HG03439 (cell line): ENCODE data around the gene ITIH4.

ENCODE experiments used
- ATAC-seq: cut with Tn5 transposase; IDR thresholded peaks from one replicate; pipeline ENCODE4 v1.9.1; 2021; ENCODE audit warnings: mild to moderate bottlenecking, moderate library complexity; ENCODE audit not compliant: unreplicated experiment

ITIH4 gene

DNA sequence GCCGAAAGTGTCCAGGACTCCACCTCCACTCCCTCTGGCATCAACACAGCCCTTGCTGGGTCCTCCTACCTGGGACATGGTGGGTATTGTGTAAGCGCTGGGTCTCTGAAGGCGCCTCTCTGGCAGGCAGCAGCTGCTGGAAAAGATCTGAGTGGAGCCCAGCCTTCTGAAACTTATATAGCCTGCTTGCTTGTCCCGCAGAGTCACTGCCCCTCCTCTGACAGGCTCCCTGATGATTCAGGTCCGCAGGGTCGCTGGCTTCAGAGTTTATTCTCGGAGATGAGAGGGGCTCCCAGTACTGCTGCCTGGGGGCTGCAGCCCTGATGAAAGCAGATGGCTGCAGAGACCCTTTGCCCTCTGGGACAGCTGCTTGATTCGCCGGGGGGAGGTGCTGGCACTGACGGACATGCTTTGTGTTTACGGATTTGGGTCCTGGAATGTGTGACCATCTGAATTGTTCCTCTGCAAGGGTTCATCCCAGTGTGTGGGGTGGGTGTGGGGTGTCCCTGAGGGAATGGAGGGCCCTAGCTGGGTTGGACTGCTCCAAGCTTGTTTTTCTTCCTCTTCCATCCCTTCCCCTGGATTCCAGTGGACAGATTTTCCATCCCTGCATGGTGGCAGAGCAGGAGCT, 4.5 kb upstream of the ITIH4 start, which contains the start of gene MUSTN1:
Gene MUSTN1 (minus strand): TSS at position 149 of the 631 bp plus-strand sequence. CDS start 71 bp downstream, at position 78.
- no peak for ATAC-seq

DNA sequence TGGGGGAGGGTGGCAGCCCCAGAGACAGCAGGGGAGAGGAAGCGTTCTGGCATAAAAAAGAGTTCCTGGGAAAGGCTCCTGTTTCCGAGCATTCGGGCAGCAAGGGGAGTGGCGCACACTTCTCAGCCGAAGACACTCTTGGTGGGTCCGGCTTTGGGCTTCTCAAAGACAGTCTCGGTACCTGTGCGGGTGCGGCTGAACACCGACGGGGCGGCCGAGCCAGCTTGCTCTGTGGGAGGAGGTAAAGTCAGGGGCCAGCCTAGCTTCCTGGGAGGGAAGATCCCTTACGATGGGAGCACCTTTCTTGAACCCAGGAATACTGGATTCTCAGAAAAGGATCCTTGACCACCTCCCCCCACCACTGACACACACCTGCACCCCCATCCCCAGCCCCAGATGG, 2.7 kb upstream of the ITIH4 start:
- ATAC-seq, result no peak

DNA sequence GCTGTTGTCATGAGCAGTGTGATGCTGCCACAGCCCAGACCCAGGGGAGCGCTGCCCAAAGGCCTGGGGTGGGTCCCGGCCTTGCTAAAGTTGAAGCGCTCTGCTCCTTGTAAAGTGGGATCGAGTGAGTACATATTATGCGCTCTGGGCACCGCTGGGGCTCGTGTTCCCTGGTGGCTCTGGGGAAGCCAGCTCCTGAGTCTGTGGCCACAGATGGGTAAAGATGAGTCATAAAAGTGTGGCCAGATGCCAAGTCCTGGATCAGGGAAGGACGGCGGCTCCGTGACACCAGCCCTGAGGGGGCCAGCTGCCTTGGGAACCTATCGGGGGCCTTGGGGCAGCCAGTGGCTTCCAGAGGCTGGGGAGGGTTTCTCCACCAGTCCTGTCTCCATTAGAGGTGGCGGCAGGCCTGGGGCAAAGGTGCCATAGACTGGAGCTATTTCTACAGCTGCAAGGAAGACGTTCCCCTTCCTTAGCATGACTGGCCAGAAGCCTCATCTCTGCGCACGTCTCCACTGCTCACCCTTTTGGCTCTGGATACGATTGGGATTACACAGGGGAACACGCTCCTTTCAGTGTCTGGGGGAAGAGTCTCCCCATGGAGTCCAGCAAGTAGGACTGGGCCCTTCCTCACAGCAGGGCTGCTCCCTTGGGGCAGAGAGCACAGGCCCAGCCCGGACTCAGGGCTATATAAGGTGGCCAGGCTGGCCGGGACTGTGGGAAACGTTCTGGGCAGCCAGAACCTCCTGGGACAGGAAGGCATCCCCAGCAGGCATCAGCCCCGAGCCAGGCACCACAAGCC, 1.2 kb upstream of the ITIH4 start:
- no peak for ATAC-seq

DNA sequence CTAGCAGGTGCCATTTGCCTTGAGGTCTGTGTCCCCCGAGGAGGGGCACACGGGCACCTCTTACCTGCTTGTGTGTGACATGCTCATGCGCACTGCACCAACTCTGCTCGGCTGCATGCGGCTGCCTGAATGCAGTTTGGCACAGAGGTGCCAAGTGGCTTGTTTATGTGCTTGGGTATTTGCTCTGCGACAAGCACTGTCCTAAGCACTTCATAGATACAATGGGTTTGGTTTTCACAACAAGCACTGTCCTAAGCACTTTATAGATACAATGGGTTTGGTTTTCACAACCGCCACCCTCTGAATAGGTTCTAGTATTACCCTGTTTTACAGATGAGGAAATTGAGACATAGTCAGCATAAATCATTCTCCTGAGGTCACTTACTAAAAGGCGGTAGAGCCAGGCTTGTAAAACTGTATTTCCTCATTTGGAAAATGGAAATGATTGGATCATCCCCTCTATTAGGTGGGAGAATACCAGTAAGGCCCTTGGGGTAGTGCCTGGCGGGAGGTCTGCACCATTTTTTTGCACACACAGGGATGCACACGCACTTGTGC, 487 bp downstream of the ITIH4 start:
- ATAC-seq, result no peak

DNA sequence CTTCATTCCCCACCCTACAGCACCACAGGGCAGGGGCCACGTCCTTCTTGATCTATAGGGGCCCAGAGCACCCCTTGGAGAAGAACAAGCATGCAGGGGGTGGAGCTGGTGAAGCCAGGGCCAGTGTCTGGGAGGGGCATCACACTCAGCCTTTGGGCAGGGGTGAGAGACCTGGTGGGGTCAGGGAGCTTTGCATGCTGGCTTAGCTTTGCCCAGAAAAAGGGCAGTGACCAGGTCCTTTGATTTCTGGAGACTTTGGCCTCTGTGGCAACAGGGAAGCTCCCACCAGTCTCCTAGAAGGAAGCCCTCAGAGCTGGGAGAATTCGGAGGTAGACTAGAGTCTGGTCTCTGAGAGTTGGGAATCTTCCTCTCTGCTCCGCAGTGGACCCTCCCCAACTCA, 990 bp downstream of the ITIH4 start:
- no peak for ATAC-seq

DNA sequence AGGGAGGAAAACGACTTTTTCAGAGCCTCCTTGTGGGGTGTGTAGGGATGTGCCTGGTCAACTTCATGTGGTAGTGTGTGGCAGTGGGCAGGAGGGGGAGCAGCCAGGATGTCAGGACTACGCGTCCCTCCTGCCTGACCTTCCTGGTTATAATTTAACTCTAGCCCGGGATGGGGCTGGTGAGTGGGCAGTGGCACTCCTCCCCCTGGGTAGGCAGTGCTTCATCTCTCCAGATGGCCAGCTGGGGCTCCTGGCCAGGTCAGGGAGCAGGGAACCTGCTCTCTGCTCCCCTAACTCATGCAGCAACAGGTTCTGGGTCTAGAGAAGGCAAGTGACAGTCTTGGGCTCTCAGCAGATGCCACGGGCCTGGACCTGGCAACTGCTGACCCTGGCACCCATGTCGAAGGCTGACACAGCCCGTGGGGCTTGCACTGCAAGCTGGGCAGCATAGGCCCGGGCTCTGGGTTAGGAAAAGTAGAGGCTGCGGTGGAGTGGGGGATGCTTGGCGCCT, 2.6 kb downstream of the ITIH4 start:
- no peak for ATAC-seq

DNA sequence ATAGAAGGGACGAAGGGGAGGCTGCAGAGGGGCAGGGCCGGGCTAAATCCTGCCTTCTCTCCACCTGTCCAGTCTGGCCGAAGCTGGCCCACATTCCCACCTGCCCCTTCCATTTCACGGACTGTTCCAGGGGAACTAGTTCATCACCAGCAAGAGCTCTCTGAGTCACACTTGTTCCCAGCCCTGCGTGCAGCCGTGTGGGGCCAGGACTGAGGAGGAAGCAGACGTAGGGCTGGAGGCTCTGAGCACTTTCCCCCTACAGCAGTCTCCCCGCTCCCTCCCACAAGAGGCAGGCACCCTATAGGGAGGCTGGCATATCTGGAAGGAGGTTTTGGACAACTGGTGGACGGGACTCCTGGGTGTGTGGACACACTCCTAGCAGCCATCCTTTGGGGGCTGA, 3.0 kb downstream of the ITIH4 start:
- no peak for ATAC-seq

DNA sequence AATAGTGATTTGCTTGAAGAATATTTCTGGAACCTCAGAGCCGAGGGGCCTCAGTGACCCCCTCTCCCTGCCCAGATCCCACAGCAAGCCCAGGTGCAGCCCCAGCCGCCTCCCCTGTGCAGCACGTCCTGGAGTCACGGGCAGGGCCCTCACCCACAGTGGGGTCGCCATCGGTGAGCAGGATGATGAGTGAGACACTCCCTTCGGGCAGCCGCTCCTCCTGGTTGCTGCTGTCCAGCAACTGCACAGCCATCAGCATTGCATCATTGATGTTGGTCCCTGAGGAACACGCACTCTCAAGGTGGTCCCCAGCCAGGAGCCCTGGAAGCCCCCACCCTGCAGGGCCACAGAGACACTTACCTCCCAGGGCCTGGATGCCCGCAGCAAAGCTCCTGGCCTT, 6.4 kb downstream of the ITIH4 start:
- ATAC-seq, result no peak

DNA sequence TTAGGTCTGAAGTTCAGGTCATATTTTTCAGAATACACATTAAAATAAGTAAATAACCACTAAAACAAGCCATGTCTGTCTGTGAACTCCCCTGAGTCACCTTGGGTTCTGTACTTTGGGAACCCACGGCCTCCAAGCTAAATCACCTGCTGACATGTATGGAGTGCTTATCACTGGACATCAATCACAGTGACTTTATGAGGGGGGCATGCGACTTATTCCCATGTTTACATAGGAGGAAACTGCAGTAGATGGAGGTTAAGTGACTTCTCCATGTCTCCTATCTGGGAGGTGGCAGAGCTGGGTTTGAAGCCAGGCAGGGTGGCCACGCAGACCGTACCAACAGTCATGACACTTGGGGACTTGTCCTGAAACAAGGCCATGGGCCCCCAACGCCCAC, 8.1 kb downstream of the ITIH4 start:
- ATAC-seq, result no peak

DNA sequence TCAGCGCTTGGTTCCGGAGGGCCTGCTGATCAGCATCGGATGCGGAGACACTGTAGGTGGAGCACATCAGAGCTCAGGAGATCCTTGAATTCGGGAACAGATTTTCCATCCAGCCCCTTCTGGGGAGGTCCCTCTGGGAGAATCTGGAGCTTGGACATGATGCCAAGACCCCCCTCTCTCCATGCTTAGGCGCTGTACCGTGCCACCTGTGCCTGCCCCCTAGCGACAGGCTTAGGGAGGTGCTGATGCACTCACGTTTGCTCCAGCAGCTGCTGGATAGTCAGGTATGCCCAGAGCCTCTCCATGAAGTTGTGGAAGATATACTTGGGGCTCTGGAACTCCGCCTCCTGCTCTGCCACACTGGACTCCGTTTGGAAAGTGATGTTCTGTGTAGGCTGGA, 9.7 kb downstream of the ITIH4 start:
- no peak for ATAC-seq

DNA sequence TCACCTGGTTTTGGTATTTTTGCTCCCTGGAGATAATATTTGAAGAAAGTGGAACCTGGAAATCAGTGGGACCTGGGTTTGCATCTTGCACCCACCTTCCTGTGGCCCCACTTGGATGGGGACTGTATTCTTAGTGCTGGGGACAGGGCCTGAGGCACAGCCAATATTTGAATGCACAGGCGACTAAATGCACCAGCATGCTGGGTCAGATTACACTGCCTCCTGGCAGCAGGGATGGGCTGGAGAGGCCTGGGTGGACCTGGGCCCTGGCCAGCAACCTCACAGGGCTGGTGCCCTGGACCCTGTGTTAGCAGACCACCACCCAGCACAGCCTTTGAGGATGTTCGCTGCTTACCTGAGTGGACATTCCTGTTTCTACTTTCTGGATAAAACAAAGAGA, 10.5 kb downstream of the ITIH4 start:
- ATAC-seq, result no peak

DNA sequence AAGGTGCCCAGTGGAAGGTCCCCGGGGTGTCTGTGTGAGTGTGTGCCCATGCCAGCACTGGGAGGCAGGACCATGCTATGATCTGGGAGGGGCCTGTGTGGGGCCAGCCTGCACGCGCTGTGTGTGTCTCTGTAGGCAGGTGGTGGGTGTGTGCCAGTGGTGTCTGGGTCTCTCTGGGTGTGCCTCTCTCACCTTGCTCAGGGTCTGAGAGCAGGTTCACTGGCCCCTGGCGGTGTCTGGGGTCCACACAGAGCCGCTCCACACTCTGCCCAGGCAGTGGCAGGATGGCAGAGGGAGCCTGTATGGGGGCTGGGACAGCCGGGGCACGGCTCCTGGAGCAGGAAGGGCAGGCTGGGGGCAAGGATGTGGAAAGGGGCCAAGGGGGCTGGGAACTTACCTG, 12.6 kb downstream of the ITIH4 start:
- ATAC-seq, result no peak

DNA sequence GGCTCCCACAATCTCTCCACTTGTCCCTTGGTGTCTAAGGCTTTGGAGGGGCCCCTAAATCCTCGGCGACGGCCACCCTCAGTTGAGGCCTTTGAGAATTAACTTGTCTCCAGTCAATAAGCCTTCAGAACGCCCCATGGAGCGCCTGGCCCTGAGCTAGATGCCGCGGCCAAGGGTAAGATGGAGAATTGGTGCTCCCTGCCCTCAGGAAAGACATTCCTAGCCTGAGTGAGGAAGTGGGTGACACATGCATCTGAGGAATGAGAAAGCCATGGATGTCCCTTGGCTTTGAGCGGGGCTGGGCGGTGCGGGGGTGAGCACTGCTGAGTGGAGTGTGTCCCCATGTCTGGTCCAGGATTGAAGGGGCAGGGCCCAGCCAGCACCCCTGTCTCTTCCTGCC, 13.3 kb downstream of the ITIH4 start:
- no peak for ATAC-seq

DNA sequence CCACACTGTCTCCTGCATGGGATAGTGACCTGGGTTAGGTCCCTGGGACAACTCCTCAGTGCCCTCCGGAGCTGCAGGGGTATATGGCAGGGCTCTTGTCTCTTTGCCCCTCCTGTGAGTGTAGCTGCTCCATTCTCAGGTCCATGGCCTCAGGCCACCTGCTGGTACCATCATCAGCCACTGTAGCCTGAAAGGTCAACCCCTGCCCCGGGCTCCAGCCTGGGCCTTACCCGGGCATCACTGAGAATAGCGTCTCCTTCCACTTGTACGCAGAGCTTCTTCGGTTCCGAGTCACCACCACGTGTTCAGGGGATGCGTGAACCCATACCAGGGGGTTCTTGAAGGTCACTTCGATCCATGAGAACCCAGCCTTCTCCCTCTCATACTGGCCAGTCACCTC, 13.8 kb downstream of the ITIH4 start:
- ATAC-seq, result no peak

DNA sequence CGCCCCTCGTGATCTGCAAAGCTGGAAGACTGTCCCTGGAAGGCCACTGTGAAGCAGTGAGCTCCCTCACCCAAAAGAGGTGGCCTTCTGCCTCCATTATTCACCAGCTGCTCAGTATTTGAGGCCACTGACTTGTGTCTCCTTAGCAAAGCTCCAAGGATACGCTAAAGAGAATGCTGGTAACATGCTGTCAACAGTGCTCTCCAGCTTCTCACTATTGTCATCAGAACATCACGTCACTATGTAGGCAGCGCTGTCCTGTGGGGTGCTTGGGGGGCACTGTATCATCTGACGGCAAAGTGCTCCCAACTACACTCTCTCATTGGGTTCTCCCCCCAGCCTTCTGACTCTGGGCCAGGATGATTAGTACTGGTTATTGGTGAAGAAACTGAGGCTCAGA, 14.3 kb downstream of the ITIH4 start:
- ATAC-seq, result no peak

DNA sequence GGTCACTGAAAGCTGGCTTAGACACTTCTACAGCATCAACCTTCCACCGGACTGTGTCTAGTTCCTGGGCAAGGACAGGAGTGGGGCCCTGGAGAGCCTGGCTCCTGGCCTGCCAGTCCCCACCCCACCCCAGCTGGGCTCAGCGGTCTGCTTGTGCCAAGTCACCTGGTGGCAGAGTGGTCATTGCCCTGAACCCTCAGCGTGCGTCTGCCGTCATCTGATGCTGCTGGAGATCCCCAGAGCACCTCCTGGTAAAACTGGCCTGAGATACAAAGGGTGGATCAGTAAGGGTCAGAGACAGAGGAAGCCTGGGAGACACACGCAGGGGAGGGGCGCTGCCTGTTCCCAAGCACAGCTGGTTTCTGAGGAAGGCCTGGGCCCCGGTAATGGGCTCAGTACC, 16.7 kb downstream of the ITIH4 start:
- no peak for ATAC-seq

DNA sequence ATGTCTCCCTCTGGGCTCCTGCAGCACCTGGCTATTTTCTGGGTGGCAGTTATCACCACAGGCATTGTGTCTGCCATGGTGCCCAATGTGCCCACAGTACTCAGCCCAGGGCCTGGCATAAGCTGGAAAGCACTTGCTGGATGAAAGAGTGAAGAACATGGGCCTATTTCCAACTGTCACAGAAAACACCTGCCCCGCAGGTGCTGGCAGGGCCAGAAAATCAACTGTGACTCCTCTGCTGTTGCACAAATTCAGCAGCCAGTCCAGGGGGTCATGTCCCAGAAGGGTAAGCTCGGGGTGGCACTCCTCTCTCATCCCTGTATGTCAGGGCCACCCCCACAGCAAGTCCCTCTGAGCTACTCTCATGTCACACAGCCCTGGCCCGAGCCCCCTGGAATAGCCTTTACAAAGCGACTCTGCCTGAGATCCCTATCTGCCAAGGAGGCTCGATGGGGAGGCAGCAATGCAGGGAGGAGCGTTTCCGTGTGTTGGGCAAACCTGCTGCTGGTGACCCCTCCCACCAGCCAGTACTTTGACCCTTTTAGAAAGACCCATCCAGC, 18.9 kb downstream of the ITIH4 start:
- no peak for ATAC-seq

DNA sequence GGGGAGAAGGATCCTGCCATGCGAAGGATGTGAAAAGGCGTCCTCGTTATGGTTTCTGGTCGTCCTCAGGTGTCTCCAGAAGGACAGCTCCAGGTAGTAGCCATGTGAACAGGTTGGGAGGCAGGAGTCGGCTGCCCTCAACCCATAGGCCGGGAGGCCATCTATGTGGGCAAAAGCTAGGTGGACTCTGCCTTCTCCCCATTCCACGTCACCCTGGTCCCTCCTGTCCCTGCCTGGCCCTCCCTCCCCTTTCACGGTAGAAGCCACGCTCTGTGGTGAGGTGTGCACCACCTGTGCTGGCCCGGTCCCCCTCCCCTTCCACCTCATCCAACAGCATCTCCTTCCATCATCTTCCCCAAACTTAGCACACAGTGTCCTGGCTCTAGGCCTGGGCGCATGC, 19.5 kb downstream of the ITIH4 start:
- ATAC-seq, result no peak

DNA sequence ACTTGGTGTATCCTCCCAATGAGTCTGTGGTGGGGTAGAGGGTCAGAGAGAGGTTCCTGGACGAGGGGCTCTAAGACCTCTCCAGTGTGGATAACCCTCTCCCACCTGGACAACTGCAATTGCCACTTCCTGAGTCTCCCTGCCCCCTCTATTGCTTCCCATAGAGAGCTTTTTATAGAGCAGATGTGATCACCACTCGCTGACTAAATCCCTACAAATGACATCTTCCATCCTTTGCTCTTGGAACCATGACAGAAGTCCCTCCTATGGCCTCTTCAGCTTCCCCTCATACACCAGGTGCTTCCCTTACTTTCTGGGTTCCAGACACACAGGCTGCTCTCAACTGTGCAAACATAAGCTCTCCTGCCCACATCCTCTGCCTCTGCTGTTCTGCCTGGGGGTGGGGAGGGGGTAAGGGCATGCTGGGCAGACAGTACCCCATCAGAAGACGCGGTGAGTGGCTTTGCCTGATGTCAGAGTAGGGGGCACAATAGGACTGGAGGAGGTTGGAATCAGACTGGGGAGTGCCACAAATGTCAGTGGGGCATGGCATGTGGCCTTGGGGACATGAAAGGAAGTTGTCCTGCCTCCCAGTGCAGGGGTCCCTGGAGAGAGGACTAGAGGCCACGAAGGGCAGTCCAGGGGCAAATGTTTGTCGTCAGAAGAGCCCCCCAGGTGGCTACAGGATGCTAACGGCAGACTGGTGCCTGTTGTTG, 20.7 kb downstream of the ITIH4 start:
- no peak for ATAC-seq

DNA sequence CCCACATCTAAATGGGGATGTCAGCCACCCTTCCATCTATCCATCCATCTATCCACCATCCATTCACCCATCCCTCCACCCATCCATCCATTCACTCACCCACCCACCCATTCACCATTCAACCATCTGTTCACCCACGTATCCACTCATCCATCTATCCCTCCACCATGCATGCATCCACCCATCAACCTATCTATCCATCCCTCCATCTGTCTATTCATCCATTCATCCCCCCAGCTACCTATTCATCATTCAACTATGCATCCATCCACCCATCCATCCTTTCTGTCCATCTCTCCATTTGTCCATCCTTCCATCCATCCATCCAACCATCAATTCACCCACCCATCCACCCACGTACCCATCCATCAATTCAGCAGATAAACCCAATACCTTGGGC, 21.3 kb downstream of the ITIH4 start:
- ATAC-seq, result no peak
